Activated CD8-positive, alpha-beta memory T cell treated with anti-CD3 and anti-CD28 coated beads for 1 hour (primary cell): Measurements from ENCODE around the gene NR4A3.

Source experiments
- DNase-seq, 2 donors: peaks; one replicate each; pipeline ENCODE4 v3.0.0-alpha.2; 2020; ENCODE audit warnings: low read depth in 1 of 2; ENCODE audit errors: extremely low read depth in 1 of 2

NR4A3 gene

DNA sequence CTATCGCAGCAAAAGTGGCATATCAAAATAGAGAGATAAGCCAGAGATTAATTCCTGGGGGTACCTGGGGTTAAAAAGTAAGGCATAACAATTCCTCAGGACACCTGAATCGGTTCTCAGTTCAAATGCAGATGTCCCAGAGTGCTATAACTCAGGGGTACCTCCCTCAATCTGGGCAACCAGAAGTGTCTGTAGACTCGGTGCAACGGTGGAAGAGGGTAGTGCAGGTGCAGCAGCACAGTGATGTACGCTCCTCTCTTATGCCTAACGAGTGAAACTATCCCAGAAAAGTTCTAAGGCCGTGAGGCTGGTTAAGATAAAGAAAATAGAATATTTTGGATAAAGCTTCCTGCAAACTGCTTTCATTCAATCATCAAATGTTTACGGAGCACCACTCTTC lies 7.9 kb upstream of the NR4A3 start:
- DNase-seq = no peak

- no peak for DNase-seq
Observed at GRCh38 chr9:99814359-99814758, 7.3 kb upstream of the NR4A3 start.

DNA sequence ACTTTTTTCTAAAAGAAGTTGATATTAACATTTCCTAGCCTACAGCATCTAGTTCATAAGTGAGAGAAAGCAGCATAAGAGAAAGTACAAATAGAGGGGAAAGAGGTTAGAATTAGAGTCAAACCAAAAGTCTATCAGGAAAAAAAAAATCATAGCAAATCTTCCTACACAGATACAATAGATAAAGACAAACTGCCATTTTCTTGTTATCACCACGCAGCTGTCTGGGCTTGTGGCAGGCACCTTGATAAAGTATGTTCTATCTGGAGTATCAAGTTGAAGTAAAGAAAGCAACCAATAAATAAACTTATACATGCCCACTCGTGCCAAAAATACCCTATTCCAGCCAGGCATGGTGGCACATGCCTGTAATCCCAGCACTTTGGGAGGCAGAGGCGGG lies 5.3 kb upstream of the NR4A3 start:
- DNase-seq = no peak

GRCh38 chr9:99818500-99818899 lies 3.2 kb upstream of the NR4A3 start:
- no peak for DNase-seq

GRCh38 chr9:99819123-99819855 lies 2.4 kb upstream of the NR4A3 start:
- DNase-seq = peak; percentile 91 to 92

GRCh38 chr9:99819856-99820684 lies 1.6 kb upstream of the NR4A3 start:
- peak; percentile 88 to 90 for DNase-seq

GRCh38 chr9:99820685-99821395 lies 845 bp upstream of the NR4A3 start:
- peak in 1 of 2 donors; percentile 27 for DNase-seq

GRCh38 chr9:99822109-99822805 lies 572 bp downstream of the NR4A3 start:
- DNase-seq = peak in 1 of 2 donors; percentile 37

DNA sequence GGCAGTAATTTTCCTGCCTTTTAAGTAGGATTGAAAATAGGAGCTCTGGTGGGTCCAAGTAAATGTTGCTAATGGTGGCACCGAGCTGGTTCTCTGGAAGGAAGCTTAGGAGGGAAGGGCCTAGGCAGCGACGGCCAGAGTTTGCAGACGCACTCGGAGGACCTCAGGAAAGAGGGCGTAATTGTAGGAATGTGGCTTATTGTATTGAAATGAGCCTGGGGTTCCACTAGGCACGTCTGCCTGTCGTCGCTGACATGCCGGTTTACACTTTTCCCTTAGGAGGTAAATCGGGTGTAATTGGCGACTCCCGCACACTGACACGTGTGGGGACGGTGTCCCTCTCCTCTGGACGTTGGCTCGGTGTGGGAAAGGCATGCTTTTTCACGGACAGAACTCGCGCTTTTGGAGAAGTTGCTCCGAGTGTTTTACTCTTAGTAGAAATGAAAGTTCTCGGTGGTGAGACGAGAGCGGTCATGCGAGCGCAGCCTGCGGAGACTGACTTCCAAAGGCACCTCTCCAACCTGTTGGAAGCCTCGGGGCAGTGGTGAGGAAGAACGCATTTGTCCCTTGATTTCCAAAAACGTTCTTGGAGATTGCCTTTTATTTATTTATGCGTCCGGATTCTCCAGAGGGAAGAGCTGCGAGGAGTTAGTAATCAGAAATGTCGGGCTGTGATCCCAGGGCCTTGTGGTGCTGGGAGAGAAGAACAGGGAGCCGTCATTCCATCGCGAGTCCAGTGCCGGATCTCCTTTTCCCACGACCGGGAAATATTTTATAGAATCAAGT lies 1.3 kb downstream of the NR4A3 start:
- no peak for DNase-seq

DNA sequence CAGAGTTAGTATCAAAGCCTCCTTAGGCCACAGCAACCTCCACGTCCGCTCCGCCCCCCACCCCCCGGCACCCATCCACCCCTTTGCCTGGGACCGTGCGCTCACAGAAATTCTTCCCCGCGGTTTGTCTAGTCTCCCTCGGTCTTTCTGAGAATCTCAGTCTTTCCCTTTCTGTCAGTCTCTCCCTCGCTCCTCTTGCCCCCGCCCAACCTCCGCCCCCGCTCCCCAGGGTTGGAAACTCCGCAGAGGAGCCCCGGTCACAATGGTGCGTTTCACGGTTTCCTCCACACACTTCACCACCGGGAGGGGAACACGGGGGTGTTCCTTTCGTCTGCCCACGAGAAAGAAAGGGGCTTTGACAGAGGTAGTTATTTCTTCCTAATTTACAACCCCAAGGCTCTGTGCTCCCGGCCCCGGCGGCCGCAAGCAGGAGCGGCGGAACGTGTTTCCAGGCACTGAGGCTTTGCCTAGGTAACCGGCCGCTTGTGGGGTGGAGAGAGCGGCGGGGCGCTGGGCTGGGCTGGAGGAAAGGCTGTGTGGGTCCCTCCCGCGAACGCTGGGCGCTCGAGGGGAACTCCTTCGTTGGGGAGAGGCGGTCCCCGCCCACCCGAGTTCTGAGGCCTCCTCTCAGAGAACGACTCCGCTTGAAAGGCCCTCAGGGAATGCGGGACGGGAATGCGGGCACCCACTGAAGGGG lies 2.1 kb downstream of the NR4A3 start:
- DNase-seq = peak; percentile 37 to 42

GRCh38 chr9:99824378-99825171 lies 2.9 kb downstream of the NR4A3 start:
- DNase-seq = peak in 1 of 2 donors; percentile 56

DNA sequence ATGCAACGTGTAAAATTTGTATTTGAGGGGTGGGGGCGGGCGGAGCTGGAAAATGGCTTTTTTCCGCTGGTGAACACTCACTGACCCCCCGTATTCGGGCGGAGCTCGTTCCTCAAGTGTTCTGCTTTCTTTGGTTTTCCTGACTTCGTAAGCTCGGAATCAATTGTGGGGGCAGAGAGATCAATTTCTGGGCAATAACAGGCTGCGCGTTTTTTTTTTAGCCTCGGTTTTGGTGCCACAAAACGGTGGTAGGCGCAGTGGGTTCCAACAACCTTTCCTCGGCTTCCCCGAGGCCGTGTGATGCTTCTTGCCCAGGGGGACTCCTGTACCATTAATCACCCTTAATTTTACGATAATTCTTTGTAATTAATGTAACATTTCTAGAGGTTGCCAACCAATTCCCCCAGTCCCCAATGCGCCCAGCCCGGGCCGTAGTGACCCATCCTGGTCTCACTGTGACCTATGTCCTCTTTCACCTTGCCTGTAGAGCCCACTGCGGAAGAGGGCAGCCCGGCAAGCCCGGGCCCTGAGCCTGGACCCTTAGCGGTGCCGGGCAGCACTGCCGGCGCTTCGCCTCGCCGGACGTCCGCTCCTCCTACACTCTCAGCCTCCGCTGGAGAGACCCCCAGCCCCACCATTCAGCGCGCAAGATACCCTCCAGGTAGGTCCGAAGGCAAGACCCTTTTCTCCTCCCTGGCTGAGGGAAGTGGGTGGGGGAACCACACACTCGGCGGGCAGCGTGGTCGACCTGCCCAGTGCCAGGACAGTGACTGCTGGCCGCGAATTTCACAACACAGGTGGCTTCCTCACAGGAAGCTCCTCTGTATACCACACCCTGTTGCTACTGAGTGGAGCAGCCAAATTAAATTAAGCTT lies 3.7 kb downstream of the NR4A3 start:
- no peak for DNase-seq

GRCh38 chr9:99826579-99826978 lies 4.9 kb downstream of the NR4A3 start:
- DNase-seq = no peak

DNA sequence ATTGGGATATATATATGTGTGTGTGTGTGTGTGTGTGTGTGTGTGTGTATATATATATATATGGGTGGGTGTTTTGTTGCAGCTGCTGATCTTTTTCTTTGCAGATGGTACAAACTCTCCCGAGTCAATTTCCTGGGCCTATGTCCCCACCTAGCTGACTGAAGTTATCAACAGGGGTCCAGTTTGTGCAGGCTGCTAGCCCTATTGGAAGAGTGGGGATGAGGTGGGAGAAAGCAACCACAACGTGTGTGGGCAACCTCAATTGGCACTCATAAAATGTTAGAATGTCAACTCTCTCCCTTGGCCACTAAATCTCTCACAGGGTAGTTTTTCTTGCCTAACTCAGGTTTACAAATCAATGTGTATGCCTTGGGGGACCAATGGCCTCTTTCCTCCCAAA lies 5.6 kb downstream of the NR4A3 start:
- no peak for DNase-seq

GRCh38 chr9:99828054-99828416 lies 6.3 kb downstream of the NR4A3 start:
- no peak for DNase-seq

DNA sequence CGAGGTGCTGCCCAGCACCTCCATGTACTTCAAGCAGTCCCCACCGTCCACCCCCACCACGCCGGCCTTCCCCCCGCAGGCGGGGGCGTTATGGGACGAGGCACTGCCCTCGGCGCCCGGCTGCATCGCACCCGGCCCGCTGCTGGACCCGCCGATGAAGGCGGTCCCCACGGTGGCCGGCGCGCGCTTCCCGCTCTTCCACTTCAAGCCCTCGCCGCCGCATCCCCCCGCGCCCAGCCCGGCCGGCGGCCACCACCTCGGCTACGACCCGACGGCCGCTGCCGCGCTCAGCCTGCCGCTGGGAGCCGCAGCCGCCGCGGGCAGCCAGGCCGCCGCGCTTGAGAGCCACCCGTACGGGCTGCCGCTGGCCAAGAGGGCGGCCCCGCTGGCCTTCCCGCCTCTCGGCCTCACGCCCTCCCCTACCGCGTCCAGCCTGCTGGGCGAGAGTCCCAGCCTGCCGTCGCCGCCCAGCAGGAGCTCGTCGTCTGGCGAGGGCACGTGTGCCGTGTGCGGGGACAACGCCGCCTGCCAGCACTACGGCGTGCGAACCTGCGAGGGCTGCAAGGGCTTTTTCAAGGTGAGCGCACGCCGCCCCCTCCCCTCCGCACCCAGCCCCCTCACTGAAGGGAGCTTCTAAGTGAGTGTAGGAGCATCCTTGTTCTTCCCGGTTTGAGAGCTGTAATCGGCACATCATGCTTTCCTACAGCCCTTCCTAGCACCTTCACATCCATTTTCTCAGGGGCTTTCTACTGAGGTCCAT lies 6.9 kb downstream of the NR4A3 start:
- no peak for DNase-seq

DNA sequence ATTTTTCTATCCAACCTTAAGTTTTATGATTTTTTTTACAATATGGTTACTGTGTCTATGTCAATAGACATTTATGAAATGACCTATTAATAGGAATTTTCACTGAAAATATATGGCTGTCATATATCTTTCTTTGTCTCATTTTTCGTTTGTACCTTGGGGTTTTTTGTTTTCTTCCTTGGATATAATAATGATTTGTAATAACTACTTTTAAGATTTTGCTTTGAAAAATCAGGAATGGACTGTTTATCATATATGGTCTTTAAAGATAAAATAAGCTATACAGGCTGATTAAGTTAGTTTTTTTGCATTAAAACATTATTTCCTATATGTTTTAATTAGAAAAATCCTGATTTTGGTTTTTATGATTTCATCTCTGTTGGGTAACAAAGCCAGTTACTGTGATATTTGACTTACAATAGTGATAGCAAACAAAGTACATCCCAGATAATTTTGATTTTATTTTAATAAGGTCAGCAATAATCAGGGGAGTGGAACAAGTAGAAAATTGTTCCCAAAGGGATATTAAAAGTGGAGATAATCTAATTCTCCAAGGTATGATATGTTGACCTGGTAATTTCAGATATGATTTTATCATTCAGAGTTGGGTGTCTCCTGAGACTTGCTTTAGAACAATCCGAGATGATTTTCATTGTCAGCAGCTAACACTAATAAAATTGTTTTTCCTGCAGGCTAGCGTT lies 10.3 kb downstream of the NR4A3 start:
- DNase-seq = no peak
